ENCODE measurements around the gene RERE.

DNA sequence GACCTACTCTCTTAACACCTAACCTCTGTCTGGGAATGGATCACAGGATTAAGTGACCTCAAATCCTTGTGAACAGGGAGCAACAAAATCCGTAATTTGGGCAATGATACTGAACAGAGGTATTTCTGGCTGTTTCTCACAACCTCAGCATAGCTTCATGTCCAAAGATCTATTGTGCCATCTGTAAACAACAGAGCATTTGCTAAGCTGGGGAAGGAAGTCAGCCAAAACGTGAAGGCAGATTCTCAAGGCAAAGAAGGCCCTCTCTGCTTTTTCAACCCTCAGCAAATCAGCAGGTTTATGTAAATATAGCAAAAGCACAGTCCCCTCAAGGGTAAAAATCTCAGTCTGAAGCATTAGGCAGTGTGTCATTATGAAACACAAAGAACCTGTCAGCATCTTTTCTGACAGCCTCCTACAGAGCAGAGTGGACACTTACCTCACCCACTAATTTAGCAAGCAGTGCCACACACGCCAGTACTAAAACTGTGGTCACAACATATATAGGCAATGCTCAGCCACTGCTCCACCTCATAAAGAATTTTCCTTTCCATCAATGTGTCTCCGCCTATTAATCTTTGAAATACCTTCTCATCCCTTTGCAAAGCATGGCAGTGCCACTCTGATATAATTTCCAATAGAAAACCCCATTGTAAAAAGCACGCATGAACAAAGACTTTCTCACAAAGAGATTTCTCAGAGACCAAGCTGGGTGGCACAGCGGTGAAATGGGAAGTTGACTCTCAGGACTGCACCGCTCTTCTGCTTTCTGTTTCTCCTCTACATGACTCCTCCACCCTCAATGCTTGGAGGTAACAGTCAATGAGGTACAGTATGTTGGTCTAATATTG lies 188.0 kb downstream of the RERE start:
- TF ChIP-seq EZH2 (IDR thresholded peaks at IDR 0.05; ENCODE audit: insufficient read depth, low read length) (no peak), CTCF (IDR thresholded peaks at IDR 0.05; ENCODE audit: insufficient read depth, low read depth, low read length) (no peak)
